ENCODE results near the gene EPOP.
A peak's percentile ranks its signal among the peaks of the same experiment; 100 is the strongest.

EPOP gene

DNA sequence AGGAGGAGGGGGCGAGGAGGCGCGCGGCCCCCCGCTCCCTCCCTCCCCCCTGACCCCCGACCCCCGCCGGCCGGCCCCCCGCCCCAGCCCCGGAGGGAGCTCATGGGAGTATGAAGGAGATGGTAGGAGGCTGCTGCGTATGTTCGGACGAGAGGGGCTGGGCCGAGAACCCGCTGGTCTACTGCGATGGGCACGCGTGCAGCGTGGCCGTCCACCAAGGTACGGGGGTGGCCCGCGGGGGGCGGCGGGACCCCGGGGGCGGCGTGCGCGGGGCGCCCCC, 30.7 kb upstream of the EPOP start:
- no peak for DNase-seq

DNA sequence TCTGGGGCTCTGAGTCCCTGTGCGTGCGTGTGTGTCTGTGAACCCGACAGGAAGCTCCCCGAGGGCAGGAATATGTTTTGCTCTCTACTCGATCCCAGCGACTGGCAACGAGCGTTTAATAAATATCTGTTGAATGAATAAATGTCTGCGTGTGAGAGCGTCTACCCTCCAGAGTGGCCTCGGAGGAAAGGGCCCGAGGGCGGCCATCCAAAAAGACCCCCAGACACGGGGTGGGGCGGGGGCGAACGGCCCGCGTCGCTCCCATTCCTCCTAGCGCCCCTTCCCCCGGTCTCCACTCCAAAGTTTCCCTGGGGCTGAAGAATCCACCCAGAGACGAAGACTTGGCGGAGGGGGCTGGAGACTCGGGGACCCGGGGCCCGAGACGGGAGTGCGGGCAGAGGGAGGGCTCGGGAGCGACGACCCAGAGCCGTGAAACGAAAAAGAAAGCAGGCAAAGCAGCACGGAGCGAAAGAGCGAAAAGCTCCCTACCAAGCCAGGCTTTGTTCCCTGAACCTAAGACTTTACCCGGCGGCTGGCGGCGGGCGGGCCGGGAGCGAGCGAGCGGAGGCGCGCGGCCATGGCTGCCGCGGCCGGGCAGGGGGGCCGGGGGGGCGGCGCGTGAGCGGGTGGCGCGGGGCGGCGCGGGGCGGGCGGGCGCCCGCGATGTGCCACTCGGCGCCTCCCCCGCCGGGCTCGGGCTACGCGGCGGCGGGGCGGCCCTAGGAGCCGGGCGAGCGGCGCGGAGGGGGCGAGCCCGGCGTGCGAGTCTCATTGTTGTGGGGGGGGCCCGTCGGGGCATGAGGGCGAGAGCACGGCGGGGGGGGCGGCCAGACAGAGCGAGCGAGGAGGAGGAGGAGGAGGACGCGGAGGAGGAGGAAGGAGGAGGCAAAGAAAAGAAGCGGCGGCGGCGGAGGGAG, 30.1 kb upstream of the EPOP start, which contains the start of gene MLLT6:
Gene MLLT6 (plus strand): TSS at position 668 of the 917 bp plus-strand sequence. CDS start 360 bp downstream, outside the sequence.
- DNase-seq = peak; percentile 72

GRCh38 chr17:38703742-38704605, 29.2 kb upstream of the EPOP start:
- DNase-seq = peak; percentile 94

GRCh38 chr17:38702916-38703741, 28.4 kb upstream of the EPOP start:
- DNase-seq = no peak

DNA sequence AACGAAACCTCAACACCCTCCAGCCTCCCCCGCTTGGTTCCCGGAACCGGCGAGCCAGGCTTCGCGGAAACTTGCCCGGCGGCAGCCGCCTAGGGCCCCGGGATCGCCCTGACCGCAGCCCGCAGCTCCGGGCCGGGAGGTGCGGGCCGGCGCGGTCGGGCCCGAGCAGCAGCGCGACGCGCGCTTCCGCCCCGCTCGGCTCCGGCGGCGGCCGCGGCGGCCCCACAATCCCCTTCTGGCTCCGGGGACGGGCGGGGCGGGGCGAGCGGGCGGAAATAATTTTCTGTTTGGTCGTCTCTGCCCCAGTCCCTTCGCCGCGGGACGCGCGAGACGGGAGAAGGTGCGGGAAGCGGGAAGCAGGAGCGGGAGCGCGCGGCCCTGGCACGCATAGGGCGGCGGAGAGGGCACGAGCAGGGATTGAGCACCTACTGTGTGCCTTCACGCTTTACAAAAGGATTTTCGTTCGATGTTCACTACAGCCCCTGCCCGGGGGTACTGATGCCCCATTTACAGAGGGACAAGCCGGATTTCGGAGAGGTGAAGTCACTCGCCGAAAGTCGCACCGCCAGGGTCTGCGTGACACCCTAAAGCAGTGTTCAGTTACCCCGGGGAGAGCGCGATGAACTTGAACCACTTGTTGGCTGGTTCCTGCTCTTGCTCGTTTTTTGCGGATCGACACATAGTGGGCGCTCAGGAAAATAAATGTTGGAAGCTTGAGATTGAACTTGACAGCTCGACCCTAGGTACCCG, 27.6 kb upstream of the EPOP start:
- DNase-seq = peak; percentile 83

GRCh38 chr17:38701504-38702165, 26.9 kb upstream of the EPOP start:
- no peak for DNase-seq

DNA sequence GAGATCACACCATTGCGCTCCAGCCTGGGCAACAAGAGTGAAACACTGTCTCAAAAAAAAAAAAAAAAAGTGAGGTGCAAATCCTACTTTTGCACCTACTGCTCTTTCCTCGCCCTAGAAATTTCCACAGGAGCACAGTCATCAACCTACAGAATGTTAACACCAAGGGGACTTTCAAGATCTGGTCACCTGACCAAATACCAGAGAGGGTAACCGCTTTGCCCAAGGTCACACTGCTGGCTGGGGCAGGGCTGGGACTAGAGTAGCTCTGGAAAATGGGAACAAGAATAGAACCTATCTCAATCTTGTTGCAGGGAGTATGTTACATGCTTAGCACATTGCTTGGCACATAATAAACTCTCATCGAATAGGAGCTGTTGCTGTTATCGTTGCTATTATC, 24.0 kb upstream of the EPOP start:
- no peak for DNase-seq

GRCh38 chr17:38697061-38697820, 22.5 kb upstream of the EPOP start:
- no peak for DNase-seq

DNA sequence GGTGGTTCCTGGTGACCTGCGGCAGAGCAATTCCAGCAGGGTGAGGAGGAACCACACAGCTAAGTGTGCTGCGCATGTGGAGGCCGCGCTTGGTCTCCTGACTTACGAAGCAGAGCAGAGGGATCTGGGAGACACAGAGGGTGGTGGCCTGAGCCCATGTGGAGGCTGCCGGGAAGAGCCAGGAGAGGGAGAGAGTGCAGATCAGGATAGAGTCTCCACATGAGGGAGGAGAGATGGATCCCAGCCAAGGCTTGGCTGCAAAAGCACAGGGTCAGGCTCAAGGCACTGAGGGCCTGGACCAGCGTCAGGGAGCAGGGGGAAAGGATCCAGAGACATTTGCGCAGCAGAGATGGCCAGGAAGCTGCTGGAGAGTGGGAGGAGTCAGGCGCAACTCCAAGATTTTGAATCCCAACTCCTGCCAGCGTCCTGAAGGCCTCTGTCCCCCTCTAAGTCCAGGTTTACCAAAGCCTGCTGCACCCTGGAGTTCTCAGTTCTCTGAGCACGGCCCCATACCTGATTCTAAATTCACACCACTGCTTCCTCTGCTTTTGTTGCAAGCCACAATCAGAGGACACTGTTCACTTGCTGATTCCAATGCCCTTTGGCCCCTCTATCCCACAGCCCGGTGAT, 19.1 kb upstream of the EPOP start:
- DNase-seq = no peak

DNA sequence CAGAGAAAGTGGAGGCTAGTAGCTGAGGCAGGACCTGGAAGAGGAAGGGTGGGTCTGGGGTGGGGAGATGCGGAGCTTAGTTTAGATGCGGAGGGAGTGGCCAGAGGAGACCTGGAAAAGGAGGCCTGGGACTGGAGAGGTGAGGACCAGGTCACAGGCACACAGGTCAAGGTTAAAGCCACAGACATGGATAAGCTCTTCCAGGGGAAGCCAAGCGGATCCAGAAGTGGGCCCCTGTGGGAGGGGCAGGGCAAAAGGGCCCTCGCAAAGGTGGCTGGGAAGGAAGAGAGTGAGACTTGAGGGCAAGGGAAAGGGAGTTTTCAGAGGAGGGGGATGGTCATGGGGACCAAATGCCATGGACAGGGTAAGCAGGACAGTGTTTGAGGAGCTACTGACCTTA, 16.4 kb upstream of the EPOP start:
- DNase-seq = no peak

DNA sequence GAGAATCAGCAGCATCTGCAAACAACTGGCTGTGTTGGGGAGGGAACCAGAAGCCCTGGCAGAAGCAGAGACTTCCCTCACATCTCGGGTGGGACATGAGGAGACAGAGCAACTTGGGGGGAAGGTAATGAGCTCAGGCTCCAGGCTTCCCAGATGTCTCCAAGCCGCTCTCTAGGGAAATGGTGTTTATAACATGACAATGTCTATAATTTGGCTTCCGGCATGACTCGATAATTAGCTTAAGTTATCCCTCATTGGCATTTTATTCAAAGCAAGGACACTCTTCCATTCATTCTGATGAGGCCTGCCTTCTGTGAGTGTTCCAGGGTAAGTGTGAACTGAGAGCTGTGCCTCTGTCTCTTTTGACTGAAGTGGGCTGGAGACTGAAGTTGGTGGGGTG, 15.6 kb upstream of the EPOP start:
- no peak for DNase-seq

- DNase-seq = no peak
These were observed 12.5 kb upstream of the EPOP start for GRCh38 chr17:38687286-38687685.

- no peak for DNase-seq
These were observed 10.7 kb upstream of the EPOP start for GRCh38 chr17:38685491-38685890.

GRCh38 chr17:38681096-38681495, 6.3 kb upstream of the EPOP start:
- no peak for DNase-seq

- DNase-seq = no peak
These were observed 3.1 kb upstream of the EPOP start for GRCh38 chr17:38677819-38678218.

- peak; percentile 68 for DNase-seq
These were observed 2.1 kb upstream of the EPOP start for GRCh38 chr17:38676706-38677504.

DNA sequence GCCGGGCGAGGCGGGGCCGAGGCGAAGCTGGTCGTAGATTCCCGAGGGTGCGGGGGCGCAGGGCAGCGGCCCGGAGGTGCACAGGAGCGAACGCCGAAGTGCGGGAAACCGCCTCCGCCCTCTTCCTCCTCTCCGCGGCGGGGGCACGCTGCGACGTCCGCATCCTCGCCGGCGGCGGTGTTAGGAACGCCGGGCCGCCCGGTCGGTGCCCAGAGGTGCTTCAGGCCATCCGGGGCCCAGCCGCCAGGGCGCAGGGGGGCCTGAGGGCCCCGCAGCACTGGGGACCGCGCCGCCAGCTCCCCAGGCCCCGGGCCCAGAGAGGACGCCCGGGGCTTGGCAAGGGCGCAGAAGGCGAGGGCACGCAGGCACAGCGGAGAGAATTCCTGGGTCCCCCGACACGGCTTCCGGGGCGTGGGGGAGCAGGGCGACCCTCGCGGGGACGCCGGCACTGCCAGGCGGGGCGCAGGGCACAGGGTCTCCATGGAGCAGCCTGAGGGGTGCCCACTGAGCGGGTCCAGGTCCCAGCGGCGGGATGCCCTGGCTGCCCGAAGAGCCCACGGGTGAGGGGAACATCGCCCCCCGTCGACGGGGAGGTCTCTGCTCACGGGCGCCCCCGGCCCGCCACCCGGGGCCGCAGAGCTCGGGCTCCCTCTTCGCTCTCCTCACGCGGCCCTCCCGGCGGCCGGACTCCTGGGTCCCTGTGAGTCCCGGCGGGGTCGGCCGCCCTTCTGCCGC, 576 bp downstream of the EPOP start:
- no peak for DNase-seq

DNA sequence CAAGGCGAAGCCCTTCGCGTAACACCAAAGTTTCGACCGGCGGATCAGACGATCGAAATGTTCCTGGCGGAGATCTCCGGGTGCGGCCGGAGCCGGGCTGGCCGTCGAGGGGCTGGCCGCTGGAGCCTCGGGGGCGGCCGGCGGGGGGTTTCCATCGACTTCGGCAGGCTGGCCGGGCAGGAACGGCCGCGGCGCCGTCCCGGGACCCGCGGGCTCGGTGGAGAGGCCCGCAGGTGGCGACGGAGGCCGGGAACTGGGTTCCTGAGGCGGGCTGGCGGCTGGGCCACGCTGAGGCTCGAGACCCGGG, 1.1 kb downstream of the EPOP start:
- no peak for DNase-seq
